ENCODE results near the gene RGS11.
A peak's percentile ranks its signal among the peaks of the same experiment; 100 is the strongest.

Gene RGS11

DNA sequence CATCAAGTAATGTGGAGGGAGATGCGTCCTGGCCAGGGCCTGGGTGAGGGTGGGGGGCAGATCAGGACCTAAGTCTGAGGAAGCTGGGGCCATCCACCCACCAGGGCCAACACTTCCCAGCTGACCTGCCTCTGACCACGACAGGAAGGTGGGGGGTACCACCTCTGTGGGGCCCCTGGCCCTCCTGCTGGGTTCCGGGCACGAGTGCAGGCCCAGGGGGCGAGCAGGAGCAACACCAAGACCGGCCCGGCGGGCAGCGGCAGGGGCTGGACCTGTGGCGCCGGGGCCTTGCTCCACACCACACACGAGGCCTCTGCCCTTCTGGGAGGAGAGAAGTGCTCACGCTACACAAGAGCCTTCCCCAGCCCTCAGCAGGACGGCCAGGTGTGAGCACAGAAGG, 20.5 kb upstream of the RGS11 start:
- no peak for DNase-seq

DNA sequence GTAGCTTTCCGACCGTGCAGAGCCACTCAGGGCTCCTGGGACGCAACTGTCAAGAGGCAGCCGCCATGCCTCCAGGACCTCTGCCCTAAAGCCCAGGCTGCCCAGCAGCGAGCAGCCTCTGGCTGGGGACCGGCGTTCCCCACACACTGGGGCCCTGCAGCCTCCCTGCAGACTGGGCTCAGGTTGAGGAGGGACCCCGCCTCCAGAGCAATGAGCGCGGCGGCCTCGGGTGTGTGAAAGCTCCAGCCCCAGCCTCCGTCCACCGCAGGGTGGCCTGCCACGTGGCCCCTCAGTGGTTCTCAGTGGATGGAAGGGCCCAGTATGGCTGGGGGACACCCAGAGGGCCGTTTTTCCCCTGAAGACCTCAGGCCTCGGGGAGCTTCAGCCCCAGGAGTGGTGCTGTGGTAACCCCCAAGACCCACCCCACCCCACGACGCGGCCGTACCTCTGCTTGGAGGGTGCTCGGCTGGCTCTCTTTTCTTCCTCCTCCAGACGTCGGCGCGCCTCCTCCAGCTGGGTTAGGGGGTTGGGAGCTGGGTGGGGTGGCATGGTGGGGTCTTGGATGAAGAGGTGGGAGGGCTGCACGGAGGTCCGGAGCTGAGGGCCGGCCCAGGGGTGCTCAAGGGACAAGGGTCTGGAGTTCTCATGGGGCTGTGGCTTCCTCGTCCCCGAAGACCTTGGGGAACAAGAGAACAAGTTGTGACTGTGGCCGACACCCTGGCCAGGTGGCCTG, 17.5 kb upstream of the RGS11 start:
- no peak for DNase-seq

DNA sequence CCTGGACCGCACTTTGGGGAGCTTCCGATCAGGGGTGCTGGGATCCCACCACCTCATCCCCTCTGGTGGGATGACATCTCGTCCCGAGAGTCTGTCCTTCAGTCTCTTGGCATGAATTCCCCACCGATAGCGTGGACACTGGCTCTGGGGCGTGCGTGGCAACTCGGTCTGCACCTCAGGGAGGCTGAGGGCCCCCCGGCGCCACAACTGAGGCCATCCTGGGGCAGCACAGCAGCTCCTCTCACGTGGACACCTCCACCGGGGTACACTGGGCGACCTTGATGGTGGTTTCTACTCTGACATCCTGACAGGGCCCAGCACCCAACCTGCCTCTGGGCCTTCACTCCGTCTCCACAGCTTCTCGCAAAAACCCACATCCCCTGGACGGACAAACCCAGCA, 15.8 kb upstream of the RGS11 start:
- DNase-seq: no peak

- no peak for DNase-seq
These were observed 15.1 kb upstream of the RGS11 start for GRCh38 chr16:290681-291405.

- DNase-seq: no peak
These were observed 14.4 kb upstream of the RGS11 start for GRCh38 chr16:290015-290680.

GRCh38 chr16:289395-289997, 13.8 kb upstream of the RGS11 start:
- DNase-seq: no peak

DNA sequence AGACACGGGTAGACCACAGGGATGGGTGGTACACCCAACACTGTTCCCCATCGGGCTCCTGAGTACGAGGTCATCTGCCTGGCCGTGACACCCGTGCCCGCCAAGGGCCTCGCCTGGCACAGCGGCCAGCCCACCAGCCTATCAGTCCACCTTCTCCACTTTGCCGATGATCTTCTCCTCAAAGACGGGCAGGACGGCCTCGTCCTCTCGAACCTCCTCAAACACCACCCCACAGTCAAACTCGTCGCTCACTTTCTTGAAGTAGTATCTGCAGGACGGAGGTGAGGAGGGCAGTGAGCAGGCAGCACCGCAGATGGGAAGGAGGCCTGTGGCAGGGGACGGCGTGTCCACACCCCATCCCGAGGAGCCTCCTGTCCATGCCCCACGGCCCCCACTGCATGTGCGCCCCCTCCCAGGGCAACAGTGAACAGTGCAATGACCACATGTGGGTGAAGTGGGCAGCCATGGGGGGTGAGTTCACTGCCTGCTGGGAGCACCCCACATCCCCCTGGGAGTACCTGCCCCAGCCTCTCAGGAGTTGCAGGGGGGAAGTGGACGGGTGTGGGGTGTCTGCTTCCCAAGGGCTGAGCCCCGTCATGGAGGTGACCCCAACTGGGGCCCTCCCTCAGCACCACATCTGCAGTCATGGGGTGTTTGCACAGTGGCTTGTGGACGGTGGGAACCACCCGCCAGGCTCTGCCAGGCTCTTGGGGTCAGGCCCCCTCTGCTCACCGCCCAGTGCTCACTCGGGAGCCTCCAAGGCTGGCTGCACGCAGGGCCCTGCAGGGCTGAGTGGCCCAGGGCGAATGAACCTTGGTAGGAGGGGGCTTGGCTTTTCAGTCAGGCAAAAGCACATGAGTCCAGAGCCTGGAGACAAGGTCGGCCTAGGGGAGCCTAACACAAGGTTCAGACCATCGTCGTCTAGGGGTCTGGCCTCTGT, 12.5 kb upstream of the RGS11 start:
- DNase-seq: no peak

DNA sequence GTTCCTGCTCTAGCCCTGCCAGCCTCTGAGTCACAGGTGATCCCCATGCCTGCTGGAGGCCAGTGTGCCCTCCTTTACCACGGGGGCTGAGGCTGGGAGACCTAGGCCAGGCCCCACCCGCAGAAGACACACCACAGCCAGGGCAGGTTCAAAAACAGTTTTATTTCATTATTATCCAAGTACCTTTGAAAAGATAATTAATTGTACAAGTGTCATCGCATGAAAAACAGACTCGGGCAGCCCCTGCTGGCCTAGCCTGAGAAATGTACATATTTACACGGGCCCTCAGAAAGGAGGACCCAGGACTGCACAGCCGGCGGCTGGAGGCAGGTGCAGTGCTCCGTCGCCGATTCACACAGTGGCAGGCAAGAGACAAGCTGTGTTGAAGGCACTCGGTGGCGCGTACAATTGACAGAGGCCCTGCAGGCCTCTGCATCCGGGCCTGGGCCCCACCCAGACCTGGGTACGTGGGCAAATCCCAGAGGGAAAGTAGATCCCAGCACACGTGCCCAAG, 11.6 kb upstream of the RGS11 start:
- peak; percentile 34 to 73 (median 47) for DNase-seq

DNA sequence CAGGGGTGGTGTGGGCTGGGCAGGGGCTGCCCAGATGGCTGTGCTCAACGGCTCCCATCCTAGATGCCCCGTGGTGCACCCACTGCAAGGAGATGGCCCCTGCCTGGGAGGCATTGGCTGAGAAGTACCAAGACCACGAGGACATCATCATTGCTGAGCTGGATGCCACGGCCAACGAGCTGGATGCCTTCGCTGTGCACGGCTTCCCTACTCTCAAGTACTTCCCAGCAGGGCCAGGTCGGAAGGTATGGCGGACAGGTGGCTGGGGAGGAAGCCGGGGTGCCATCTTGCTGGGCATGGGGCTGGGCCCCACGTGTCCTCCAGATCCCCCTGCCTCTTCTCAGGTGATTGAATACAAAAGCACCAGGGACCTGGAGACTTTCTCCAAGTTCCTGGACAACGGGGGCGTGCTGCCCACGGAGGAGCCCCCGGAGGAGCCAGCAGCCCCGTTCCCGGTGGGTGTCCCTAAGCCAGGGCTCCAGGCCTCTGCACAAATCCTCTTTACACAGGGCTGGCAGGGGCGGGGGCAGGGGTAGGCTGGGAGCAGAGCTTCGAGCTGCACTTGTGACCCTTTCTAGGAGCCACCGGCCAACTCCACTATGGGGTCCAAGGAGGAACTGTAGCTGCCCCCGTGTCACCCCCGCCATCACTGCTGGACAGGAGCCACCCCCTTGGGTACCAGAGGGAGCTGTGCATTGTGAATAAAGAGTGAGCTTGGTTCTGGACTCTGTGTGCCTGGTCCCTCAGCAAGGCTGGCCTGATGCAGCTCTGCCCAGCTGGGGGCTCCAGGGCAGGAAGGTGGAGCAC, 10.9 kb upstream of the RGS11 start:
- no peak for DNase-seq

GRCh38 chr16:285146-286055, 9.7 kb upstream of the RGS11 start:
- DNase-seq: no peak

DNA sequence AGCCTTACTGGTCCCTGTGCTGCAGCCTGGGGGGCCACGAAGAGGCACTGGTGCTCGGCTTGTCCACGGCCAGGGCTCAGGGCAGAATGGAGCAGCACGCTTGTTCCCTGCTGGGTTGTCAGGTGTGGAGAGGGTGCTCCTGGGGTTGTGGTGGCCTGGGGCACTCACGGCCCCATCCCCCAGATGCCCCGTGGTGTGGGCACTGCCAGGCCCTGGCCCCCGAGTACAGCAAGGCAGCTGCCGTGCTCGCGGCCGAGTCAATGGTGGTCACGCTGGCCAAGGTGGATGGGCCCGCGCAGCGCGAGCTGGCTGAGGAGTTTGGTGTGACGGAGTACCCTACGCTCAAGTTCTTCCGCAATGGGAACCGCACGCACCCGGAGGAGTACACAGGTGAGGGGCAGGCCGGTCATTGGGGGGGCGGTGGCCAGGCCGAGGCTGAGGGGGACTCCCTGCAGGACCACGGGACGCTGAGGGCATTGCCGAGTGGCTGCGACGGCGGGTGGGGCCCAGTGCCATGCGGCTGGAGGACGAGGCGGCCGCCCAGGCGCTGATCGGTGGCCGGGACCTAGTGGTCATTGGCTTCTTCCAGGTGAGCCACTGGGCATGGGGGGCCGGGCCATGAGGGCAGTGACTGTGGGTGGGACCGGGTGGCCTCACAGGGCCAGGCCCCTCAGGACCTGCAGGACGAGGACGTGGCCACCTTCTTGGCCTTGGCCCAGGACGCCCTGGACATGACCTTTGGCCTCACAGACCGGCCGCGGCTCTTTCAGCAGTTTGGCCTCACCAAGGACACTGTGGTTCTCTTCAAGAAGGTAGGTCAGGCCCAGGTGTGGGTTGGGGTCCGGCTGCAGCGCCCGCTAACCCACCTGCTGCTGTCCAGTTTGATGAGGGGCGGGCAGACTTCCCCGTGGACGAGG, 8.7 kb upstream of the RGS11 start:
- DNase-seq: no peak

- no peak for DNase-seq
These were observed 7.5 kb upstream of the RGS11 start, which contains the start of gene PDIA2 for GRCh38 chr16:283033-283805. Gene PDIA2, plus strand, starts transcription at chr16:283164. Its CDS starts 6 bp downstream, at chr16:283170.

DNA sequence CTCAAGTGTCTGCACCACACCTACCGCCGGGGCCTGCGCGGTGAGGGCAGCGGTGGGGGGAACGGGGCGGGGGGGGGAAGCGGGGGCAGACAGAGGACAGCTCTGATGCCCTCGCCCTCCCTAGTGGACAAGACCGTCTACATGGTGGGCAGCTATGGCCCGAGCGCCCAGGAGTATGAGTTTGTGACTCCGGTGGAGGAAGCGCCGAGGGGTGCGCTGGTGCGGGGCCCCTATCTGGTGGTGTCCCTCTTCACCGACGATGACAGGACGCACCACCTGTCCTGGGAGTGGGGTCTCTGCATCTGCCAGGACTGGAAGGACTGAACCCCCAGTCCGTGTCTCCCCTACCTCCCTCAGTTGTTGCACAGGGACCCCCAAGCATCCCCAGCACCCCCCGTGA, 6.7 kb upstream of the RGS11 start:
- DNase-seq: no peak

DNA sequence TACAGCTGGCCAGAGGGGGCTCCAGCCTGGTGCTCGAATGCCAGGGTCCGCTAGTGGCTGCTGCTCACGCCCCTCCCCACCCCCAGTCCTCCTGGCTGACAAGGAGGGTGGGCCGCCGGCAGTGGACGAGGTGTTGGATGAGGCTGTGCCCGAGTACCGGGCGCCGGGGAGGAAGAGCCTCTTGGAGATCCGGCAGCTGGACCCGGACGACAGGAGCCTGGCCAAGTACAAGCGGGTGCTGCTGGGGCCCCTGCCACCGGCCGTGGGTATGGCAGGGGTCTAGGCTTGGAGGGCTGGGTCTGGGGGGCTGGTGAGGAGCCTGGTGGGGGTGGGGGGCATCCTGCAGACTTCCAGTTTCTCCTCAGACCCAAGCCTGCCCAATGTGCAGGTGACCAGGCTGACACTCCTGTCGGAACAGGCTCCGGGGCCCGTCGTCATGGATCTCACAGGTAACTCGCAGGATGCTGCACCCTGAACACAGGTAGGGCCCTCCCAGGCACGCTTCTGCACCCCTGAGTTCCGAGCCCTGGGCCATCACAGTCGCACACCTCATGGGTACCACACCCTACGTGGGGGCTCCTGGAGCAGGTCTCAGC, 6.0 kb upstream of the RGS11 start:
- no peak for DNase-seq

GRCh38 chr16:280991-281659, 5.4 kb upstream of the RGS11 start:
- DNase-seq: peak in 2 of 3 experiments; percentile 10 to 22

DNA sequence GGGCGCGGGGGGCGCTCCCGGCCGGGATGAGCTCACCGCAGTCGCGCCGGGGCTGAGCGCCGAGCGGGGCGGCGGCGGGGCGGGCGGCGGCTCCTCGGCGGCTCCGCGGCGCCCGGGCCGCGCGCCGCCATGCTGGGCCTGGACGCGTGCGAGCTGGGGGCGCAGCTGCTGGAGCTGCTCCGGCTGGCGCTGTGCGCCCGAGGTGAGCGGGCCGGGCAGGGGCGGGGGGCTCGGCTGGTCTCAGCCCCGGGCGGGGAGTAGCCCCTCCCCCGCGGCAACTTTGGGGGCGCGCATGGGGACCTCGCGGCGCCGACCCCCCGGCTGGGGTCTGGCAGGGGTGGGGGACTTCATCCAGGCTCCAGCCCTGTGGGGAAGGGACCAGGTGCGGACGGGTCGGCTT, 4.8 kb upstream of the RGS11 start, which contains the start of gene ARHGDIG:
TSS of gene ARHGDIG (plus strand) at position 40 of the 400 bp plus-strand sequence. CDS start at position 130, 90 bp downstream.
- DNase-seq: no peak

GRCh38 chr16:280005-280460, 4.3 kb upstream of the RGS11 start:
- peak in 2 of 3 experiments; percentile 26 to 46 for DNase-seq
